GM13977 (cell line): ENCODE measurements around the gene ZNF200.

ENCODE experiments used
- DNase-seq: peaks from one replicate; pipeline ENCODE4 v3.0.0; 2012; ENCODE audit warnings: low spot score
- CTCF ChIP-seq: IDR thresholded peaks from 2 replicates; pipeline ENCODE4 v1.5.1; 2012; ENCODE audit warnings: mild to moderate bottlenecking, control low read depth; ENCODE audit not compliant: insufficient read depth; ENCODE audit errors: extremely low read depth, missing control alignments
- in situ Hi-C: fragments of 300-500 bp; cut with MboI; formaldehyde crosslinking; loops from one replicate; pipeline ENCODE4 v1.12.0; 2022; ENCODE audit warnings: low sequenced_read_pairs, low pct_unique_long_range_greater_than_20kb, mixed read lengths, inconsistent platforms; ENCODE audit not compliant: unreplicated experiment

Gene ZNF200

DNA sequence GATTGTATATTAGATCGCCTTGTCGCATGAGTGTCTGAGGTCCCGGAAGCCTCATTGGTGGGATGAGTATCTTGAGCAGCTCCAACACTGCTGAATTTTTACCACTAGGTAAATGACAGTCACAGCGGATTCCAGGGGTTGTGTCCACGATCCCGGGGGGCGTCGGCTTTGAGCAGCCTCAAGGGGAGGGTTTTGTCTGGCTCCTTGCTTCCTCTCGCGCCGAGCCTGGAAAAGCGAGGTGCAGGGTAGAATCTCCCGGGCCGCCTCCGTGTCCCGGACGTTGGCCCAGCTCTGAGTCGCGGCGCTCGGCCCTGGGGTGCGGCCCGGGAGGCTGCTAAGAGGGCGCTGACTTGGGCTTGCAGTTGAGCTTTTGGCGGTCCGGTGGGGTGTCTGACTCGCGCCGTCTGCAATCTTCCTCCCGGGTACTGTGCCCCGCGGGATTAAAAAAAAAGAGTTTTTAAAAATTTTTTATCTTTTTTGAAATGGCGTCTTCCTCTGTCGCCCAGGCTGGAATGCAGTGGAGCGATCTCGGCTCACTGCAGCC lies 42.4 kb downstream of the ZNF200 start:
- no peak for DNase-seq
- no peak for TF ChIP-seq CTCF
- in situ Hi-C loops = no loop called here

DNA sequence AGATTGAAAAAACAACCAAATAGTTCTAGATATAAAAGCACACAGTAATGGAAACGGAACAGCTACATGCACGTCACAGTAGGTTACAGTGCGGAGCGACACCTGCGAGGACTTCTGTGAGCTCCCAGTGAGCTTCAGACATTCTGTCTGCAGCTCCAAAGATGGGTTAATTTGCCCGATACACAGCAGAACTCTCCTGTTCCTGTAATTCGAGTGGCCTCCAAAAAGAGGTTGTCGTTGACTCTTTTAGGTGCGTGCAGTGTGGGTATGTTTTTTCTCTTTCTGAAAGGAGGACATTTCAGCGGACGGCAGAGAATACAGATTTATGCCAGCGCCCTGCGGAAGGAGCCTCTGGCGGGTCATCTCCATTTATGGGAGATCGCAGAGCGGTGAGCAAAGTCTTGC lies 44.0 kb downstream of the ZNF200 start:
- TF ChIP-seq CTCF = no peak
- peak; percentile 57 for DNase-seq
- in situ Hi-C loops = no loop called here

DNA sequence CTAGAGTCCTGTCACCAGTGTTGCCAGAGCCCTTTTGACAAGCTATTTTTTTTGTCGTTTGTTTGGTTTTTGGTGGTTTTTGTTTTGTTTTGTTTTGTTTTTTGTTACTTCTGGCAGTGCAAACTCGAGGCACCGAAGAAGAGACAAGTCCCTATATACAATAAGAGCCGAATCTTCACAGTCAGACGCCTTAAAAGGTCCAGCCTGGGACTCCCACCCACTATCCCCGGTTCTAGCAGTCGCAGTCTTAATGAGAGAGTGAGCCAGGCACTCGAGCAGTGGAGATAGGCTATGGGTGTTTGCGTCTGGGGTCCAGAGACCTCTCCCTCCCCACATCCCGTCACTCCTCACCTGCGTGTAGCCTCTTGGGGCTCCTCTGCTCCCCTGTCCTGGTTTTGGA lies 45.1 kb downstream of the ZNF200 start:
- in situ Hi-C loops = no loop called here
- TF ChIP-seq CTCF = no peak
- no peak for DNase-seq

DNA sequence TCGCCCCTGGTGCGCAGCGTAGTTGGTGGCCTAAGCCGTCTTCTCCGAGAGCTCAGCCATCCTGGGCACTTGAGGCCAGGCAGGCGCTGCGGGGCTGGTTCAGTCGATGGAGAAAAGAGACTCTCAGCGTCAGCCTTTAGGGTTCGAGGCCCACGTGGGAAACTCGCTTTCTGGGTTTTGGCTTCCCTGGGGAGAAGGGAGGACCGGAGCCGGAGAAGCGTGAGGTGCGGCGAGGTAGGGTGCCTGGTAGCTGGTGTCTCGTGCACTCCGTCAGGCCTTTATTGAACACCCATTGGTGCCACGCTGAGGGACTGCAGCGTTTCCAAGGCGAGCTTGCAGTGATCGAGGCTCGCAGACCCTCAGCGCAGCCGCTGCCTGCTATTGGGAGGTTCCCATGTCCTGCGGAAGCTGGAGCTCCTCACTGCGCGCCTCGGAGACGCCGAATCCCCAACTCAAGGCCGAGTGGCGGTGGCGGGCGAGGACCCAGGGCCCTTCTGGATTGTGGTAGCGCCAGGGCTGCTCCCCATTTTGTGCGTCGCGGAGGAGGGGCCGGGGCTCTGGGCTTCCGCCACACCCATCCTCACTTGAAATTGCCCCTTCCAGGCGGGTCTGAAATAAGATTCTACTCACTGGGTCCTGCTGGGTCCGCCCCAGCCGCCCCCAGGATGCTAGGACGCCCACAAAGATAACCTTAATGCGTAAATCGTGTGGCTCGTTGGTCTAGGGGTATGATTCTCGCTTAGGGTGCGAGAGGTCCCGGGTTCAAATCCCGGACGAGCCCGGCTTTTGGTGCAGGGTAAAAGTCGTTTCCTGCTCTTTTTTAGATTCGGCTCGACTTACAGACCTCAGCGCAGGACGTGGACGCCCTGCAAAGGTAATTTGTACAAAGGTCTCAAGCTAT lies 45.8 kb downstream of the ZNF200 start:
- peak; percentile 69 for DNase-seq
- in situ Hi-C loops = no loop called here
- TF ChIP-seq CTCF = no peak

GRCh38 chr16:3188675-3188924 lies 46.4 kb downstream of the ZNF200 start:
- DNase-seq = no peak
- in situ Hi-C loops = no loop called here
- TF ChIP-seq CTCF = no peak

- in situ Hi-C loops = no loop called here
- DNase-seq = peak; percentile 72
- no peak for TF ChIP-seq CTCF
Measured at GRCh38 chr16:3187798-3188674, 46.9 kb downstream of the ZNF200 start, which contains the start of gene OR1F1. OR1F1 (plus strand) TSS chr16:3188204.
